ENCODE measurements around the gene LRPAP1. TPM values are rescaled to one million over a fixed set of nuclear protein-coding genes. Genes with fewer than 3 reads are reported as not detected.
A peak's percentile ranks its signal among the peaks of the same experiment; 100 is the strongest.

LRPAP1 gene
- total and polyA plus RNA-seq, 2 experiments from 2014 or later: 231 to 296 TPM

GRCh38 chr4:3466691-3467600 lies 65.3 kb downstream of the LRPAP1 start:
- Histone ChIP-seq H3K9me3 (ENCODE audit: low read depth) (no peaks in the 10 kb centered on the region), H3K36me3 (no peaks in the 10 kb centered on the region), H3K4me1 (ENCODE audit: low read depth) (peaks cover 18% of the 10 kb centered on the region), H3K27ac (no peak overlapping the region), H3K27me3 (no peaks in the 10 kb centered on the region), H3K4me3 (no peak overlapping the region)
- no peak for DNase-seq (ENCODE audit: low read depth in 1 of 2, low spot score in 1 of 2)
- TF ChIP-seq CTCF (IDR thresholded peaks at IDR 0.05; ENCODE audit: low read depth, low read length): no peak

GRCh38 chr4:3465698-3466671 lies 66.2 kb downstream of the LRPAP1 start:
- no peaks in the 10 kb centered on the region for H3K36me3 ChIP-seq
- H3K27me3 ChIP-seq: no peaks in the 10 kb centered on the region
- H3K27ac ChIP-seq: no peak overlapping the region
- H3K4me3 ChIP-seq: no peak overlapping the region
- H3K9me3 ChIP-seq (ENCODE audit: low read depth): no peaks in the 10 kb centered on the region
- DNase-seq (ENCODE audit: low read depth in 1 of 2, low spot score in 1 of 2): peak in 1 of 2 donors; percentile 52
- H3K4me1 ChIP-seq (ENCODE audit: low read depth): peaks cover 18% of the 10 kb centered on the region
- peak; percentile 19 for TF ChIP-seq CTCF (IDR thresholded peaks at IDR 0.05; ENCODE audit: low read depth, low read length)

- no peak for TF ChIP-seq CTCF (IDR thresholded peaks at IDR 0.05; ENCODE audit: low read depth, low read length)
- no peaks in the 10 kb centered on the region for H3K36me3 ChIP-seq
- H3K9me3 ChIP-seq (ENCODE audit: low read depth): no peaks in the 10 kb centered on the region
- no peak overlapping the region for H3K27ac ChIP-seq
- H3K4me3 ChIP-seq: no peak overlapping the region
- peaks cover 18% of the 10 kb centered on the region for H3K4me1 ChIP-seq (ENCODE audit: low read depth)
- H3K27me3 ChIP-seq: no peaks in the 10 kb centered on the region
- no peak for DNase-seq (ENCODE audit: low read depth in 1 of 2, low spot score in 1 of 2)
Measured at GRCh38 chr4:3464911-3465697, 67.1 kb downstream of the LRPAP1 start.

GRCh38 chr4:3464349-3464905 lies 67.8 kb downstream of the LRPAP1 start:
- no peak for DNase-seq (ENCODE audit: low read depth in 1 of 2, low spot score in 1 of 2)
- Histone ChIP-seq H3K9me3 (ENCODE audit: low read depth) (no peaks in the 10 kb centered on the region), H3K36me3 (no peaks in the 10 kb centered on the region), H3K4me1 (ENCODE audit: low read depth) (peaks cover 18% of the 10 kb centered on the region), H3K4me3 (no peak overlapping the region), H3K27me3 (no peaks in the 10 kb centered on the region), H3K27ac (no peak overlapping the region)
- TF ChIP-seq CTCF (IDR thresholded peaks at IDR 0.05; ENCODE audit: low read depth, low read length): no peak
